Measurements from ENCODE around the gene MRPS18B.
"Not testable (repeated sequence)": the region's sequence is repeated elsewhere in the genome, so short reads cannot be mapped to it uniquely, and the experiment has no call there.

MRPS18B gene

DNA sequence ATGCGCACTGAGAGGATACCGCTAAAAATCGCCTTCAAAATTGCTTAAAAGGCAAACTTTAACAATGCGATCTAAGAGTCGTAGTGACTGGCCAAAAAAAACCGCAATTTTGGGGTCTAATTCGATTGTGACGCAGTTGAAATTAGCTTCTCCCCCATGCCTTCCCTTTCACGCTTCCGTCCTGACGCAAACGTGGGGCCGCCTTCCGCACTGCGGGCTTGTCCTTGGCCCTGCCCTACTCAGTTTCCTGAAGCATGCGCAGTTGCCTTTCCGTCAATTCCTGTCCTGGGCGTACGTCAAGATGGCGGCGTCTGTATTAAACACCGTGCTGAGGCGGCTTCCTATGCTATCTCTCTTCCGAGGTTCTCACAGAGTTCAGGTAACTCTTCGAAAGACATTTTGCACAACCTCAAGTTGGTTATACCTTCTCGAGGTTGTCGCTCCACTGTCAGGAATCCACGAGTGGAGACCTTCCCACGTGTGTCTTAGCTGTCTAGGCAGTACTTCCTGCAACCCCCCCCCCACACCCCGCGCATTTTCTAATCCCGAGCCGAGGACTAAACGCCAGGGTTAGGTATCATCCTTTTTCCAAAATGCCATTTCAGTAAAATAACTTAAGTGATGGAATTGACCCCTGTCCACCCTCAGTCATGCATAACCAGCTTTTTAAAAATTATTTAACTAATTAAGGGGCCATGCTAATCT, at the start of gene MRPS18B:
TSS of gene MRPS18B (plus strand) at position 276 of the 705 bp plus-strand sequence. CDS start at position 302, 26 bp downstream.
- peak within 1 kb of the TSS; percentile 60 to 100 (median 97) for H3K27ac ChIP-seq
- H3K4me3 ChIP-seq: peak within 1 kb of the TSS; percentile 58 to 97 (median 80)

DNA sequence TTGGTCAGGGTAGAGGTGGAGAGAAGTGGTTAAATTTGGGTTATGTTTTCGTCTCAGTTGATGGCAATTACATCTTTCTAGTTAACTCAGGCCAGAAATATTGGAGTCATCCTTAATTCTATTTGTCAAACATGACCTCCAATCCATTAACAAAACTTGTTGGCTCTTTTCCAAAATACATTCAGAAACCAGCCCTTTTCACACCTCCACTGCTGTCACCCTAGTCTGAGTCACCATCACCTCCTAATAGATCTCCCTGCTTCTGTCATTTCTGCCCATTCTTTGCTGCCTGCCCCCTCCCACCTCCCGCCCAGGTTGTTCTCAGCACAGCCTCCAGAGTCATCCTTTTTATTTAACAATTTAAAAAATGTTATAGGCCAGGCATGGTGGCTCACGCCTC, 49.4 kb upstream of the MRPS18B start:
- no peak overlapping the region for H3K27ac ChIP-seq

DNA sequence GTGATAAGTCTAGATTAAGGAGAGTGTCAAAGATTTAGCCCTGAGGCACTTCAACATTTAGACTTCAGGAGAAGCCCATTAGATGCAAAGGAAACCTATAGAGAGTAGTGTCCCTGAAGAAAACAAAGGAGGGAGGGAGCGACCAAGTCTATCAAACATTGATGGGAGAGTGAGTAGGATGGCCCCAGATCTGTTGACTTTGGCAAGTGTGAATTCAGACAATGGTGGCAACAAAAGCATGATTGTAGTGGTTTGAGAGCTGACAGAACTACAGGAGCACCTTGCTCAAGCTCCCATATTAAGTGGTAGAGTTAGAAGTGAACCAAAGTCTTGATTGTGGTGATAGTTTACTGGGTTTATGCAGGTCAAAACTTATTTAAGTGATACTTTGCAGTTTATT, 47.4 kb upstream of the MRPS18B start:
- peak overlapping the region in 15 of 21 experiments; percentile 50 to 94 (median 89) for H3K27ac ChIP-seq
- peak overlapping the region; percentile 58 to 85 (median 75) for H3K4me3 ChIP-seq

More for the DNA sequence above, 49.4 kb upstream of the MRPS18B start:
- H3K4me3 ChIP-seq: no peak overlapping the region

DNA sequence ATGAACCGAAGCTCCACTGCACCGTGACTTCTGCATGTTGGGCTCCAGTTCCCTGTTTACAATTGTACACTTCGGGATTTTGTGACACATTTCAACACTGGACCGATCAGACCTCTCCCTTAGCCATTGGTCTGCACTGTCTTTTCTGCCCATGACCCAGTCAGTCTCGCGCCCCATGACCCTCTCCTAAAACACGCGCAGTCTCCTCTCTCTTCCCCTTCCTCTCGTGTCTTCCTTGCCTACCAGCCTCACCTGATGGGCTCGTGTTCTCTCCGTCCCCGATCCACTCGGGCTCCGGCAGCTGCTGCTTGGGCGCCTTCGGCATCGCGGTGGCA, 46.9 kb upstream of the MRPS18B start:
- H3K27ac ChIP-seq: peak overlapping the region in 19 of 21 experiments; percentile 50 to 94 (median 89)
- H3K4me3 ChIP-seq: peak overlapping the region; percentile 58 to 85 (median 75)

DNA sequence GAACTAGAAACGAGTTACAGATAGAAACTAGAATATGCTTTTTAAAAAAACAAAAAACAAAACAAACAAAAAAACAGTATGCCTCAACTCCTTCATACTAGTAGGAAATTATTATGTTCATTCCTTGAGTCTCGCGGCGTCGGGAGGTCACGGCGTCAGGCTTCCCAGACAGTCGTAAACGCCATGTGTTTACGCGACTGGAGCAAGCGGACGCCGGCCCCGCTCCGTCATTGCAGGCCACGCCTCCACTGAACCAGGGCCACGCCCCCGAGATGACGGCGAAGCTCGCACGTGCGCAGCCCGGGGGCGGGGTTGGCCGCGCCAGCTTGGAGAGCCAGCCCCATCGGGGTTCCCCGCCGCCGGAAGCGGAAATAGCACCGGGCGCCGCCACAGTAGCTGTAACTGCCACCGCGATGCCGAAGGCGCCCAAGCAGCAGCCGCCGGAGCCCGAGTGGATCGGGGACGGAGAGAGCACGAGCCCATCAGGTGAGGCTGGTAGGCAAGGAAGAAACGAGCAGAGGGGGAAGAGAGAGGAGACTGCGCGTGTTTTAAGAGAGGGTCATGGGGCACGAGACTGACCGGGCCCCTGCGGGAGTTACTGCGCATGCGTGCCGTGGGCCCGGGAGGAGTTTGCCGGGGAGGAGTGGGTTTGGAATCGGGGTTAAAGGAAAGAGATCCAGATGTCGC, 46.4 kb upstream of the MRPS18B start, which contains the start of gene ABCF1:
TSS of gene ABCF1 (plus strand) at position 368 of the 687 bp plus-strand sequence. CDS start at position 414, 46 bp downstream.
- Histone ChIP-seq H3K4me3 (peak within 1 kb of the TSS; percentile 58 to 85 (median 75)), H3K27ac (peak within 1 kb of the TSS in 20 of 21 experiments; percentile 76 to 94 (median 89))

DNA sequence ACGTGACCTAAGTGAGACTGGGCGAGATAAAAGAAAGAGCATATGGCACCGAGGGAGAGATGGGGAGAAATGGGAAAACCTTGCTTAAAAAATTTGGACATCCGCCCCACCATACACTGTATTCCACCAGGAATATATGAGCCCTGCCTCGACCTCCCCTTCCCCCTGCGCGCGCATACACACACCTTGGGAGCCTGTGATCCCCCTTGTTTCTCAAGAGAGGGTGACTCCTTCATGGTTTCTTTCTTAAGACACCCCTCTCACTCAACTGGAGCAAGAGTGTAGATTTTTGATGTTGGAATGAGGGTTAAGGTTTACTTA, 45.9 kb upstream of the MRPS18B start:
- H3K27ac ChIP-seq: peak overlapping the region in 20 of 21 experiments; percentile 76 to 94 (median 89)
- H3K4me3 ChIP-seq: peak overlapping the region; percentile 58 to 85 (median 75)

DNA sequence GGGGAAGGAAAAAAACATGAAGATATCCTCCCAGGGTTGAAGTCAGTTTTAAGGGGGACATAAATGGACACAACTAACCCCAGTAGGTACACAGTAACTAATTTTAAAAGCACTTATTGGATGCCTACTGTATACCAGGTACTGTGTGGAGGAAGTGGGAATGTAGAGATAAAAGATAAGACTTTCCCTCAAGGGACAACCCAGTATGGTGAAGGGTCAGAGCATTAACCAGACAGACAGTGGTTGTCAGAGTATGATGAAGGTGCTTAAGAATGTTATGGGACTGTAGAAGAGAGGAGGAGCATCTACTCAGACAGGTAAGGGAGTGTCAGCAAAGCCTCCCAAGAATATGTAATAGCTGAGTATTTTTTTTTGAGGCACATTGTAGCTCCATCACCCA, 45.5 kb upstream of the MRPS18B start:
- peak overlapping the region in 19 of 21 experiments; percentile 76 to 94 (median 89) for H3K27ac ChIP-seq
- peak overlapping the region; percentile 58 to 85 (median 75) for H3K4me3 ChIP-seq

DNA sequence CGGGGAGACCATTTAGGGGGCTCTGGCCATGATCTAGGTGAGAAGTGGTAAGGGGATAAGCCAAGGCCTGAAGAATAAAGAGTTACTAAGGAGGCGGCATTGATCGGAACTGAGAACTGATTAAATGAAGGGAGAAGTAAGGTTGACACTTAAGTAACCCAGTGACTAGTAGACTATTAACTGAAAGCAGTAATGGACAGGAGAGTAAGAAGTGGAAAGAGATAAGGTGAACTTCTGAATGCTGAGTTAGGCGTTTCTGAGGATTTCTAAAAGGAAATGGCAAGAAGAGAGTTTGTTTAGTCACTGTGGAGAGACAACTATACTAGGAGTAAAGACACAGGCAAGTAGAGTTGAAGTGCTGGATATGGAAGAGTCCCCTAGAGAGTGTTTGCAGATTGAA, 44.5 kb upstream of the MRPS18B start:
- Histone ChIP-seq H3K4me3 (no peak overlapping the region), H3K27ac (no peak overlapping the region)

DNA sequence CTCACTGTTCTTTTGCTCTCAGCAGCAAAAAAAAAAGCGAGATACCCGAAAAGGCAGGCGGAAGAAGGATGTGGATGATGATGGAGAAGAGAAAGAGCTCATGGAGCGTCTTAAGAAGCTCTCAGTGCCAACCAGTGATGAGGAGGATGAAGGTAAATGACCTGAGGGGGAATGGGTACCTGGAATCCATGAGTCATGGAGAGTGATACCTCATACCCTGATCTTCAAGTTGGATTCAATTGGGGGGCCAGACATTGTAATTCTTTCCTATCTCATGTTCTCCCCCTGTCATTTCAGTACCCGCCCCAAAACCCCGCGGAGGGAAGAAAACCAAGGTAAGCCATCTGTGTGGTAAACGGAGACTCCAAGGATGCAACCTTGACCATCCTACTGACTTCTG, 39.6 kb upstream of the MRPS18B start:
- H3K4me3 ChIP-seq: no peak overlapping the region
- H3K27ac ChIP-seq: no peak overlapping the region

DNA sequence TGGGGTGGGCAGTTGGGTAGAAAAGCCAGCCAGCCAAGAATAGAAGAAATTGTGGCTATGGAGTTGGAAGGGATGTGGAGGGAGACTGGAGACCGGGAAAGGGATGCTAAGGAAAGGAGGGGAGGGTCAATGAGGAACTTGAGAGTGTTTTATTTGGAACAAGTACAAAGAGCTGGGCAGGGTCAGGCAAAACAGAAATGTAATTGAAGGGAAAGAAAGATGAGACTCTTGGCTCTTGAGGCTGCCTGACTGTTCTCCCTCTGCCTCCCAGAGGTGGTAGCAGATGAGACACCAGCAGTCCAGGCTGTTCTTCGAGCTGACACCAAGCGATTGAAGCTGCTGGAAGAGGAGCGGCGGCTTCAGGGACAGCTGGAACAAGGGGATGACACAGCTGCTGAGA, 33.7 kb upstream of the MRPS18B start:
- H3K4me3 ChIP-seq: no peak overlapping the region
- H3K27ac ChIP-seq: no peak overlapping the region

DNA sequence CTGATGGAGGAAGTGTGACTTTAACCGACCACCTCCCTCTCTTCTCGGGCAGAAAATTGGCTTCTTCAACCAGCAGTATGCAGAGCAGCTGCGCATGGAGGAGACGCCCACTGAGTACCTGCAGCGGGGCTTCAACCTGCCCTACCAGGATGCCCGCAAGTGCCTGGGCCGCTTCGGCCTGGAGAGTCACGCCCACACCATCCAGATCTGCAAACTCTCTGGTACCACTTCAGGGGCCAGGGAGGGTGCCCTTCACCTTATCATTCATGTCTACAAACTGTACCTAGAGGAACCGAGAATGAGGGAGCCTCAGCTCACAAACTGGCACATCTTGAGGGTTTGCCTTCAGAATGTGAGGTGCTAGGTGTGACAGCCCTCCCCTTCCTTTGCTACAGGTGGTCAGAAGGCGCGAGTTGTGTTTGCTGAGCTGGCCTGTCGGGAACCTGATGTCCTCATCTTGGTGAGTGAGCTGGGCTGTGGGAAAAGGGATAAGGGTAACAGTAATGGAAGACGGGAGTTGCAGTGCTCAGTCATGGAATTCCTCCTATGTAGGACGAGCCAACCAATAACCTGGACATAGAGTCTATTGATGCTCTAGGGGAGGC, 27.8 kb upstream of the MRPS18B start:
- Histone ChIP-seq H3K27ac (peak overlapping the region in 5 of 21 experiments; percentile 5 to 58 (median 47)), H3K4me3 (no peak overlapping the region)

DNA sequence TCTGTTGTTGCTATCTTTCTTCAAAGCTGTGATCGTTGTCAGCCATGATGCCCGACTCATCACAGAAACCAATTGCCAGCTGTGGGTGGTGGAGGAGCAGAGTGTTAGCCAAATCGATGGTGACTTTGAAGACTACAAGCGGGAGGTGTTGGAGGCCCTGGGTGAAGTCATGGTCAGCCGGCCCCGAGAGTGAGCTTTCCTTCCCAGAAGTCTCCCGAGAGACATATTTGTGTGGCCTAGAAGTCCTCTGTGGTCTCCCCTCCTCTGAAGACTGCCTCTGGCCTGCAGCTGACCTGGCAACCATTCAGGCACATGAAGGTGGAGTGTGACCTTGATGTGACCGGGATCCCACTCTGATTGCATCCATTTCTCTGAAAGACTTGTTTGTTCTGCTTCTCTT, 27.1 kb upstream of the MRPS18B start:
- H3K27ac ChIP-seq: peak overlapping the region in 16 of 21 experiments; percentile 5 to 64 (median 39)
- H3K4me3 ChIP-seq: no peak overlapping the region

DNA sequence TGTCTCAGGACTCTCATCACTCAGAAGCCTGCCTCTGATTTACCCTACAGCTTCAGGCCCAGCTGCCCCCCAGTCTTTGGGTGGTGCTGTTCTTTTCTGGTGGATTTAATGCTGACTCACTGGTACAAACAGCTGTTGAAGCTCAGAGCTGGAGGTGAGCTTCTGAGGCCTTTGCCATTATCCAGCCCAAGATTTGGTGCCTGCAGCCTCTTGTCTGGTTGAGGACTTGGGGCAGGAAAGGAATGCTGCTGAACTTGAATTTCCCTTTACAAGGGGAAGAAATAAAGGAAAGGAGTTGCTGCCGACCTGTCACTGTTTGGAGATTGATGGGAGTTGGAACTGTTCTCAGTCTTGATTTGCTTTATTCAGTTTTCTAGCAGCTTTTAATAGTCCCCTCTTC, 26.6 kb upstream of the MRPS18B start:
- Histone ChIP-seq H3K27ac (peak overlapping the region in 13 of 21 experiments; percentile 22 to 64 (median 45)), H3K4me3 (no peak overlapping the region)

DNA sequence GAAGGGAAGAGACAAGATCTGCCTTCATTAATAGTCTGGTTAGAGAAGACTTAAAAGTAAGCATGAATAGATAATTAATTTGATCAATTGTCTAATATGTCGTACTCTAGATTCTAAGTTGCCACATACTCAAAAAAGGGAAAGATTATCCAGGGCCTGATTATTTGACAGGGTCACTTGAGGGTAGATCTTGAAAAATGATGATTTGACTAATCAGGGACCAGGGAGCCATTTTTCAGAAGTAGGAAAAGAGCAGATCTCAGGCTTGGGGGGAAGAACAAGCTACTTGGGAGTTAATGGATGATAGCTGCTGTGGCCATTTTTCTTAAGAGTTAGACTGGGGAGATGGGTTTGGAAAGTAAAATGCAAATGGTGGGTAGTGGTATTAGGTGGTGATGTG, 25.4 kb upstream of the MRPS18B start:
- H3K27ac ChIP-seq: peak overlapping the region in 1 of 21 experiments; percentile 64

DNA sequence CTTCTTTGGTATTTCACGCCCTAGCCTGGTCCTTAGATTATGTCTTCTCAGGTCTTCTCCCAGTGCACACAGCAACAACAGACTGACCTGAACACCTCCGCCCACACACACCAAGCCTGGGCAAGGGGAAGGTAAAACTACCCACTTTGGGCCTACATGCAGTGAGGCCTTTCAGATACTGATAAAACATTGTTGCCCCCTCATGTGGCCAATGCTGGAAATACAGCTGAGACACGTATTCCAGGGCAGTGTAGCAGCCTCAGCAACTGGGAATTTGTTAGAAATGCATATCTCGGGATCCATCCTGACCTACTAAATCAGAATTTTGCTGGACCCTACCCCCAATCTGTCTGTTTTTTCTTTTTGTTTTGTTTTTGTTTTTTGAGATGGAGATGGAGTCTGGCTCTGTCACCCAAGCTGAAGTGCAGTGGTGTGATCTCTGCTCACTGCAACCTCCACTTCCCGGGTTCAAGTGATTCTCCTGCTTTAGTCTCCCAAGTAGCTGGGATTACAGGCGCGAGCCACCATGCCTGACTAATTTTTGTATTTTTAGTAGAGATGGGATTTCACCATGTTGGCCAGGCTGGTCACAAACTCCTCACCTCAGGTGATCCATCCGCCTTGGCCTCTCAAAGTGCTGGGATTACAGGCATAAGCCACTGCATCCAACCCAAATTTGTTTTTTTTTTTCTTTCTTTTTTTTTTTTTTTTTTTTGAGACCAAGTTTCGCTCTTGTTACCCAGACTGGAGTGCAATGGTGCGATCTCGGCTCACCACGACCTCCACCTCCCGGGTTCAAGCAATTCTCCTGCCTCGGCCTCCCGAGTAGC, 20.1 kb upstream of the MRPS18B start:
- not testable (repeated sequence) for H3K27ac ChIP-seq, H3K4me3 ChIP-seq

More for the DNA sequence above, 25.4 kb upstream of the MRPS18B start:
- no peak overlapping the region for H3K4me3 ChIP-seq

DNA sequence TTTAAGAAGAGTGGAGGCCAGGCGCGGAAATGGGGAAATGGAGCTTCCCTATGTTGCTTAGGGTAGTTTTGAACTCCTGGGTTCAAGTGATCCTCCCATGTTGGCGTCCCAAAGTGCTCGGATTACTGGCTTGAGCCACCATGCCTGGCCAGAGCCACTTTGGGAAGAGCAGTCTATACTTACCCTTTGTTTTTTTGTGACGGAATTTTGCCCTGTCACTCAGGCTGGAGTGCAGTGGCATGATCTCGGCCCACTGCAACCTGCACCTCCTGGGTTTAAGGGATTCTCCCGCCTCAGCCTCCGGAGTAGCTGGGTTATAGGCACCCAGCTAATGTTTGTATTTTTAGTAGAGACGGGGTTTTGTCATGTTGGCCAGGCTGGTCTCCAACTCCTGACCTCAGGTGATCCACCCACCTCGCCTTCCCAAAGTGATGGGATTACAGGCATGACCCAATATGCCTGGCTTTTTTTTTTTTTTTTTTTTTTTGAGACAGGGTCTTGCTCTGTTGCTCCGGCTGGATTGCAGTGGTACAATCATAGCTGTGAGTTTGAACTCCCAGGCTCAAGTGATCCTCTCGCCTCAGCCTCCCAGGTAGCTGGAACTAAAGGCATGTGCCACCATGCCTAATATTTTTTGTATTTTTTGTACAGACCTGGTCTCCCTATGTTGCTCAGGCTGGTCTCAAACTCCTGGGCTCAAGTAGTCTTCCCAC, 18.6 kb upstream of the MRPS18B start:
- peak overlapping the region in 1 of 21 experiments; percentile 29 for H3K27ac ChIP-seq
- H3K4me3 ChIP-seq: no peak overlapping the region

DNA sequence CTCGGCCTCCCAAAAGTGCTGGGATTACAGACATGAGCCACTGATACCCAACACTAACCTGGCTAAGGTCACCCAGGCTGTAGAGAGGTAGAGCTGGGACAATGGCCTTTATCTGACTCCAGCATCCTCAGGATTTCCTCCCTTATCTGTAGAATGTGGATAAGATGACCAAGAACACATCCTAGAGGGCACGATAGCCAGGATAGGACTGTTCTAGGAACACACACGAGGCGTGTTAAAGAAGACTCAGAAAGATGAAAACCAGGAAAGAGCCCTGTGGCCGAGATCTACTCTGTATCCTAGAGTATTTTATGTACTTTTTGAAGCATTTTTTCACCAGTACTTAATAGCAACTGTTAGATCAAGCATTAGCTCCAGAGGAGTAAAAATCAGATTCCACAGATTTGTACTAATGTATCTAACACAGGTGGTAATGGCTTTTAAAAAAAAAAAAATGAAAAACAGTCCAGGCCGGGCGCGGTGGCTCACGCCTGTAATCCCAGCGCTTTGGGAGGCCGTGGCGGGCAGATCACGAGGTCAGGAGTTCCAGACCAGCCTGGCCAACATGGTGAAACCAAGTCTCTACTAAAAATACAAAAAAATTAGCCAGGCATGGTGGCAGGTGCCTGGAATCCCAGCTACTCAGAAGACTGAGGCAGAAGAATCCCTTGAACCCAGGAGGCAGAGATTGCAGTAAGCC, 17.9 kb upstream of the MRPS18B start:
- H3K4me3 ChIP-seq: no peak overlapping the region
- H3K27ac ChIP-seq: peak overlapping the region in 1 of 21 experiments; percentile 29

DNA sequence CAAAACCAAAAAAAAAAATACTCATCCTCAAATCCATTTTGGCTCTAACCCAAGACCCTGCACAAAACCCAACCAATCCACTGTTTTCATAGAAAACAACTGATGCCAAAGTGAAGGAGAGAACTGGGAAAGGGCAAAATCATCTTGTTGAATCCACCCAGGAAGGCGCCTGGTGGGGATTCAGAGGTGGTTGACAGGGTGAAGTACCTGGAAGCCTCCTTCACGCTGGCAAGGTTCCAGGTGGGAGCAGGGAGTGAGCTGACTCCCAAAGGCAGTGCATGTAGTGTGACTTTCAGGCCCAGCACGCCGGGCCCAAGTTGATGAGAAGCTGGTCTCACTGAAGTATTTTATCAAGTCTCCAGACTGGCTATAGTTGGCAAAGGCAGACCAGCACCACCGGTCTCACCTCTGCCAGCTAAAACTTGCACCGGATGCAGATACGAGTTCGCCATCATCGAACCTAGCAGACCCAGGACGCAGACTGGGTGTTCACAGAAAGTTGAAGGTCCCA, 17.1 kb upstream of the MRPS18B start:
- Histone ChIP-seq H3K4me3 (no peak overlapping the region), H3K27ac (no peak overlapping the region)

Measured in skin epidermis (tissue), 12 donors.